Measurements from ENCODE around the gene ANTXR1. TPM values are rescaled to one million over a fixed set of nuclear protein-coding genes. Genes with fewer than 3 reads are reported as not detected.

The ANTXR1 gene
- total RNA-seq, 1 experiment from 2014 or later, result 25.7 TPM

DNA sequence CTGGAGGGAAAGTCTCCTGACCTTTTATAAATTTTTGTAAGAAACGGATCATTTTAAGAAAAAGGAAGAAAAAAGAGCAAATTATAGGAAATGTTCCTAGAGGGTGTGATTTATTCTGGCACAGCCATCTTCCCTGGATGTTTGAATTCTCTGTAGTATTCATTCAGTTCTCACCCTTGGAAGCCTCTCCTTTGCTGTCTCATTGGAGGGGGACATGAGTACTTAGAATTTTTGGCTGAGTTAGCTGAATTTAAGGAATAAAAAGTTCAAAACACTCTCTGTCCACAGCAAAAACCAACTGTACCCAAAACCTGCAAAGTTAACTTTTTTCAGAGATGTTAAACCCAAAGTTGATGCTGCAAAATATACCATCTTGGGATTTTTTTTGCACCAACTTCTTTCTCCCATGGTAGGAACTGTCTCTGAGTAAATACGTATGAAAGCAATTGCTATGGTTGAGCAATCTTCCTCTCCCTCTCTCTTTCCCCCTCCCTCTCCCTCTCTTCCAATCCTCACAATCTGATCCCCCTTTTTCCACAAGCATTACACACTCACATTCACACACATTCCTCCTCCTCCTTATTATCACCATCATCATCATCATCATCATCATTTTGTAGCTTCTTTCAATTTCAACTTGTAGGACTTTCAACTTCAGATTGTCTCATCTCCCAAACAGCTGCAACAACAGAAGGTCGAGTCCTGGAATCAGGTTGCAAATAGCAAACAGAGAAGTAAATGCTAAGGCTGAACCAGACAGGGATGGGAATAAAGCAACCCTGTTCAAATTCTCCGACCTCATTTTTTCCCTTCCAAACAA is 190.4 kb downstream of the ANTXR1 start:
- intact Hi-C loops (cut with micrococcal nuclease), result no loop called here
- ChIA-PET RAD21 (ENCODE audit: low non-redundant PET in 1 of 2, low total read pairs in 2 of 2, uncharacterized antibody in 2 of 2, unreplicated experiment in 2 of 2) (no interaction called here), CTCF (no interaction called here), POLR2A (no interaction called here)
- H2AFZ ChIP-seq (ENCODE audit: low read depth, low read length, poor library complexity, severe bottlenecking), result no peak overlapping the region
- H3K9me2 ChIP-seq (ENCODE audit: insufficient read depth), result no peaks in the 10 kb centered on the region
- H3K4me1 ChIP-seq (ENCODE audit: control insufficient read depth in 1 of 2, insufficient read depth in 2 of 2, low read length in 2 of 2), result no peaks in the 10 kb centered on the region
- no peak overlapping the region for H3K27ac ChIP-seq (ENCODE audit: low read depth, low read length)
- H4K20me1 ChIP-seq (ENCODE audit: insufficient read depth), result no peaks in the 10 kb centered on the region
- no peaks in the 10 kb centered on the region for H3K79me2 ChIP-seq (ENCODE audit: insufficient read depth, low read length)
- H3K9ac ChIP-seq (ENCODE audit: low read length), result no peak overlapping the region
- TF ChIP-seq EZH2phosphoT487 (IDR thresholded peaks at IDR 0.05; ENCODE audit: borderline replicate concordance), result no peak
- no peak for TF ChIP-seq POLR2A (IDR thresholded peaks at IDR 0.05; ENCODE audit: borderline replicate concordance, extremely low read depth, insufficient read depth, insufficient read length)
- TF ChIP-seq FOSL1 (IDR thresholded peaks at IDR 0.05; ENCODE audit: low read depth), result no peak
- TF ChIP-seq SP1 (IDR thresholded peaks at IDR 0.05; ENCODE audit: low read depth), result no peak
- no peak for TF ChIP-seq JUND (IDR thresholded peaks at IDR 0.05)
- TF ChIP-seq, protein P1, sequence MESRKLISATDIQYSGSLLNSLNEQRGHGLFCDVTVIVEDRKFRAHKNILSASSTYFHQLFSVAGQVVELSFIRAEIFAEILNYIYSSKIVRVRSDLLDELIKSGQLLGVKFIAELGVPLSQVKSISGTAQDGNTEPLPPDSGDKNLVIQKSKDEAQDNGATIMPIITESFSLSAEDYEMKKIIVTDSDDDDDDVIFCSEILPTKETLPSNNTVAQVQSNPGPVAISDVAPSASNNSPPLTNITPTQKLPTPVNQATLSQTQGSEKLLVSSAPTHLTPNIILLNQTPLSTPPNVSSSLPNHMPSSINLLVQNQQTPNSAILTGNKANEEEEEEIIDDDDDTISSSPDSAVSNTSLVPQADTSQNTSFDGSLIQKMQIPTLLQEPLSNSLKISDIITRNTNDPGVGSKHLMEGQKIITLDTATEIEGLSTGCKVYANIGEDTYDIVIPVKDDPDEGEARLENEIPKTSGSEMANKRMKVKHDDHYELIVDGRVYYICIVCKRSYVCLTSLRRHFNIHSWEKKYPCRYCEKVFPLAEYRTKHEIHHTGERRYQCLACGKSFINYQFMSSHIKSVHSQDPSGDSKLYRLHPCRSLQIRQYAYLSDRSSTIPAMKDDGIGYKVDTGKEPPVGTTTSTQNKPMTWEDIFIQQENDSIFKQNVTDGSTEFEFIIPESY (IDR thresholded peaks at IDR 0.05; ENCODE audit: extremely low read depth, insufficient replicate concordance, low read length), result no peak
- no peak for TF ChIP-seq YY1 (IDR thresholded peaks at IDR 0.05; ENCODE audit: extremely low read depth, insufficient replicate concordance, low read depth, low read length)
- TF ChIP-seq SIN3A (IDR thresholded peaks at IDR 0.05; ENCODE audit: low read depth), result no peak
- TF ChIP-seq ZFX (IDR thresholded peaks at IDR 0.05), result no peak
- no peak for TF ChIP-seq EZH2 (IDR thresholded peaks at IDR 0.05)
- TF ChIP-seq, protein P2, sequence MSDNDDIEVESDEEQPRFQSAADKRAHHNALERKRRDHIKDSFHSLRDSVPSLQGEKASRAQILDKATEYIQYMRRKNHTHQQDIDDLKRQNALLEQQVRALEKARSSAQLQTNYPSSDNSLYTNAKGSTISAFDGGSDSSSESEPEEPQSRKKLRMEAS (IDR thresholded peaks at IDR 0.05), result no peak
- TF ChIP-seq CEBPB (IDR thresholded peaks at IDR 0.05; ENCODE audit: low read depth), result no peak
- TF ChIP-seq ZNF274 (IDR thresholded peaks at IDR 0.05; ENCODE audit: low read depth, low read length), result no peak
- TF ChIP-seq CBX3 (IDR thresholded peaks at IDR 0.05; ENCODE audit: low read depth), result no peak
- no peak for TF ChIP-seq RAD21 (IDR thresholded peaks at IDR 0.05; ENCODE audit: low read depth)
- TF ChIP-seq POLR2AphosphoS5 (IDR thresholded peaks at IDR 0.05; ENCODE audit: low read depth, low read length), result no peak
- TF ChIP-seq, protein P3, sequence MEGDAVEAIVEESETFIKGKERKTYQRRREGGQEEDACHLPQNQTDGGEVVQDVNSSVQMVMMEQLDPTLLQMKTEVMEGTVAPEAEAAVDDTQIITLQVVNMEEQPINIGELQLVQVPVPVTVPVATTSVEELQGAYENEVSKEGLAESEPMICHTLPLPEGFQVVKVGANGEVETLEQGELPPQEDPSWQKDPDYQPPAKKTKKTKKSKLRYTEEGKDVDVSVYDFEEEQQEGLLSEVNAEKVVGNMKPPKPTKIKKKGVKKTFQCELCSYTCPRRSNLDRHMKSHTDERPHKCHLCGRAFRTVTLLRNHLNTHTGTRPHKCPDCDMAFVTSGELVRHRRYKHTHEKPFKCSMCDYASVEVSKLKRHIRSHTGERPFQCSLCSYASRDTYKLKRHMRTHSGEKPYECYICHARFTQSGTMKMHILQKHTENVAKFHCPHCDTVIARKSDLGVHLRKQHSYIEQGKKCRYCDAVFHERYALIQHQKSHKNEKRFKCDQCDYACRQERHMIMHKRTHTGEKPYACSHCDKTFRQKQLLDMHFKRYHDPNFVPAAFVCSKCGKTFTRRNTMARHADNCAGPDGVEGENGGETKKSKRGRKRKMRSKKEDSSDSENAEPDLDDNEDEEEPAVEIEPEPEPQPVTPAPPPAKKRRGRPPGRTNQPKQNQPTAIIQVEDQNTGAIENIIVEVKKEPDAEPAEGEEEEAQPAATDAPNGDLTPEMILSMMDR (IDR thresholded peaks at IDR 0.05 in 2 of 3, conservative IDR thresholded peaks at IDR 0.05 in 1 of 3; ENCODE audit: borderline replicate concordance in 1 of 3, insufficient read depth in 1 of 3, low read depth in 2 of 3, low read length in 2 of 3), result no peak
- no peak for TF ChIP-seq SRF (IDR thresholded peaks at IDR 0.05; ENCODE audit: low read depth)
- no peak for TF ChIP-seq EGR1 (IDR thresholded peaks at IDR 0.05; ENCODE audit: low read depth)
- TF ChIP-seq TCF7L2 (IDR thresholded peaks at IDR 0.05; ENCODE audit: borderline replicate concordance, extremely low read depth, insufficient read depth, insufficient read length), result no peak
- H3K9me3 ChIP-seq (ENCODE audit: control insufficient read depth in 1 of 2, insufficient read depth in 1 of 2, low read depth in 1 of 2, low read length in 2 of 2), result no peaks in the 10 kb centered on the region; a peak in 1 of 4 replicates
- no peak overlapping the region for H3K4me3 ChIP-seq (replicated peaks in 1 of 2; ENCODE audit: low read depth in 1 of 2, low read length in 2 of 2)
- H3K4me2 ChIP-seq (ENCODE audit: low read length), result no peak overlapping the region
- no peak for ATAC-seq
- no peaks in the 10 kb centered on the region for H3K27me3 ChIP-seq (ENCODE audit: insufficient read depth, low read length)
- no peaks in the 10 kb centered on the region for H3K36me3 ChIP-seq (ENCODE audit: control insufficient read depth in 1 of 2, insufficient read depth in 2 of 2, low read length in 2 of 2)
- no TSS peak for BruUV-seq (replicated peaks)
- no peak for DNase-seq (ENCODE audit: low read depth, low spot score)

Data from HCT116 (cell line).